ENCODE measurements around the gene ABCG5.

The ABCG5 gene

GRCh38 chr2:43766006-43766405 lies 72.6 kb downstream of the ABCG5 start (continued):
- TF ChIP-seq ZBTB11 (tag by site-specific recombination; conservative IDR thresholded peaks at IDR 0.05; ENCODE audit: low read depth), result no peak
- no peak for TF ChIP-seq GLIS2 (tag by site-specific recombination; IDR thresholded peaks at IDR 0.05)
- TF ChIP-seq BCL11A (tag by site-specific recombination; IDR thresholded peaks at IDR 0.05; ENCODE audit: low read depth), result no peak

GRCh38 chr2:43764086-43764705 lies 74.4 kb downstream of the ABCG5 start:
- TF ChIP-seq ZEB2 (tag by site-specific recombination; IDR thresholded peaks at IDR 0.05), result no peak
- no peak for TF ChIP-seq ZNF561 (tag by site-specific recombination; IDR thresholded peaks at IDR 0.05; ENCODE audit: borderline replicate concordance)
- TF ChIP-seq EGR2 (tag by site-specific recombination; IDR thresholded peaks at IDR 0.05; ENCODE audit: low read depth), result no peak
- no peak for TF ChIP-seq KLF10 (tag by site-specific recombination; IDR thresholded peaks at IDR 0.05)
- TF ChIP-seq ZNF501 (tag by site-specific recombination; IDR thresholded peaks at IDR 0.05), result no peak
- no peak for TF ChIP-seq ZNF610 (tag by site-specific recombination; IDR thresholded peaks at IDR 0.05; ENCODE audit: borderline replicate concordance)
- TF ChIP-seq ZNF660 (tag by site-specific recombination; IDR thresholded peaks at IDR 0.05), result no peak
- TF ChIP-seq SCRT2 (tag by site-specific recombination; IDR thresholded peaks at IDR 0.05), result no peak
- no peak for TF ChIP-seq ZBTB48 (tag by site-specific recombination; IDR thresholded peaks at IDR 0.05)
- TF ChIP-seq CTCF (tag by site-specific recombination; IDR thresholded peaks at IDR 0.05), result no peak
- no peak for TF ChIP-seq KLF7 (tag by site-specific recombination; IDR thresholded peaks at IDR 0.05; ENCODE audit: borderline replicate concordance)
- no peak for TF ChIP-seq ZNF830 (tag by site-specific recombination; IDR thresholded peaks at IDR 0.05; ENCODE audit: low read depth)
- TF ChIP-seq ZNF473 (tag by site-specific recombination; IDR thresholded peaks at IDR 0.05), result no peak
- TF ChIP-seq ZNF311 (tag by site-specific recombination; IDR thresholded peaks at IDR 0.05; ENCODE audit: borderline replicate concordance), result no peak
- TF ChIP-seq HOXA7 (CRISPR knock-in tag; IDR thresholded peaks at IDR 0.05; ENCODE audit: borderline replicate concordance), result no peak
- TF ChIP-seq ZNF560 (tag by site-specific recombination; IDR thresholded peaks at IDR 0.05; ENCODE audit: borderline replicate concordance), result no peak
- TF ChIP-seq GLI2 (tag by site-specific recombination; IDR thresholded peaks at IDR 0.05; ENCODE audit: borderline replicate concordance, low read depth), result no peak
- no peak for TF ChIP-seq ZNF354C (tag by site-specific recombination; IDR thresholded peaks at IDR 0.05; ENCODE audit: borderline replicate concordance, low read depth)
- no peak for TF ChIP-seq ZSCAN16 (tag by site-specific recombination; IDR thresholded peaks at IDR 0.05)
- TF ChIP-seq ZNF645 (tag by site-specific recombination; IDR thresholded peaks at IDR 0.05), result no peak
- peaks cover 0 to 12% of the 10 kb centered on the region in 2 experiments; a peak in 2 of 3 replicates for H3K36me3 ChIP-seq (ENCODE audit: control insufficient read depth in 2 of 2, insufficient read depth in 1 of 2, low read length in 2 of 2)
- no peaks in the 10 kb centered on the region for H3K4me1 ChIP-seq (ENCODE audit: control insufficient read depth, insufficient read depth, low read length)
- no peak overlapping the region for H3K27ac ChIP-seq (ENCODE audit: extremely low read depth, low read depth, low read length)
- no peak overlapping the region for H3K4me3 ChIP-seq (ENCODE audit: low read depth, low read length)
- POLR2A ChIA-PET, result no interaction called here
- CTCF ChIA-PET, result interaction anchor here (0.5 to 0.7 kb wide), 3 partner anchors 11 to 1040 kb away, joined by 3 to 4 read pairs (median 3); no protein-coding TSS in a partner anchor
- H3K9me3 ChIP-seq (ENCODE audit: control insufficient read depth, insufficient read depth, low read depth, low read length), result no peaks in the 10 kb centered on the region
